GM23338 (cell line): ENCODE results near the gene PXK. TPM values are rescaled to one million over a fixed set of nuclear protein-coding genes. Genes with fewer than 3 reads are reported as not detected.

ENCODE experiments used
- ATAC-seq: fragments of 200-7000 bp; cut with Tn5 transposase; 3 replicates; pipeline ENCODE4 v1.9.1; 2020
- DNase-seq: peaks from one replicate; pipeline ENCODE4 v3.0.0-alpha.2; 2015; ENCODE audit warnings: low spot score
- H2AFZ ChIP-seq: fragments of 200-600 bp; sonication (generic); 2 replicates; pipeline ENCODE4 v1.8.0; 2016; ENCODE audit warnings: antibody characterized with exemption, mild to moderate bottlenecking, moderate library complexity
- H3F3A ChIP-seq: fragments of 200-600 bp; sonication (generic); replicated peaks from 2 replicates; pipeline ENCODE4 v1.8.0; 2017; ENCODE audit warnings: antibody characterized with exemption, mixed run types, low read depth
- H3K27ac ChIP-seq: fragments of 200-600 bp; sonication (generic); 2 replicates; pipeline ENCODE4 v1.6.1; 2016; ENCODE audit warnings: low read depth
- H3K27me3 ChIP-seq: fragments of 200-600 bp; sonication (generic); 2 replicates; pipeline ENCODE4 v1.8.0; 2016; ENCODE audit warnings: mild to moderate bottlenecking, mixed run types, moderate library complexity; ENCODE audit not compliant: insufficient read depth
- H3K36me3 ChIP-seq: fragments of 200-600 bp; sonication (generic); 2 replicates; pipeline ENCODE4 v1.8.0; 2016; ENCODE audit warnings: mild to moderate bottlenecking; ENCODE audit not compliant: insufficient read depth
- H3K4me1 ChIP-seq: fragments of 200-600 bp; sonication (generic); 2 replicates; pipeline ENCODE4 v1.8.0; 2016; ENCODE audit warnings: mild to moderate bottlenecking, moderate library complexity; ENCODE audit not compliant: insufficient read depth
- H3K4me2 ChIP-seq: fragments of 200-600 bp; sonication (generic); 2 replicates; pipeline ENCODE4 v1.7.1; 2017; ENCODE audit warnings: mixed run types
- H3K4me3 ChIP-seq: fragments of 200-600 bp; sonication (generic); 2 replicates; pipeline ENCODE4 v1.6.1; 2016; ENCODE audit warnings: mixed run types
- H3K79me2 ChIP-seq: fragments of 200-600 bp; sonication (generic); replicated peaks from 2 replicates; pipeline ENCODE4 v1.8.0; 2017; ENCODE audit warnings: mild to moderate bottlenecking; ENCODE audit not compliant: insufficient read depth
- H3K9me2 ChIP-seq: fragments of 200-600 bp; sonication (generic); 2 replicates; pipeline ENCODE4 v1.8.0; 2017; ENCODE audit not compliant: insufficient read depth
- H4K20me1 ChIP-seq: fragments of 200-600 bp; sonication (generic); replicated peaks from 2 replicates; pipeline ENCODE4 v1.8.0; 2017; ENCODE audit warnings: mild to moderate bottlenecking; ENCODE audit not compliant: insufficient read depth
- H3K27ac Mint-ChIP-seq: 2 replicates; pipeline ENCODE4 v1.8.0; 2020; ENCODE audit warnings: inconsistent platforms, mild to moderate bottlenecking, moderate library complexity, mixed read lengths
- H3K27me3 Mint-ChIP-seq: 3 replicates; pipeline ENCODE4 v1.8.0; 2022; ENCODE audit warnings: low read depth, mild to moderate bottlenecking, moderate library complexity, mixed read lengths, inconsistent platforms; ENCODE audit not compliant: insufficient read depth, poor library complexity
- H3K36me3 Mint-ChIP-seq: 3 replicates; pipeline ENCODE4 v1.8.0; 2021; ENCODE audit warnings: low read depth, mild to moderate bottlenecking, inconsistent platforms, moderate library complexity, mixed read lengths
- H3K4me1 Mint-ChIP-seq: 3 replicates; pipeline ENCODE4 v1.8.0; 2020; ENCODE audit warnings: mild to moderate bottlenecking, inconsistent platforms, mixed read lengths
- H3K4me3 Mint-ChIP-seq: 3 replicates; pipeline ENCODE4 v1.8.0; 2021; ENCODE audit warnings: moderate library complexity, mild to moderate bottlenecking, inconsistent platforms, mixed read lengths
- H3K9me3 Mint-ChIP-seq: 3 replicates; pipeline ENCODE4 v1.8.0; 2020; ENCODE audit warnings: moderate library complexity, mild to moderate bottlenecking, inconsistent platforms, mixed read lengths
- EZH2 ChIP-seq: fragments of 200-600 bp; sonication (generic); IDR thresholded peaks from one replicate; pipeline ENCODE4 v1.8.0; 2017; ENCODE audit warnings: antibody characterized with exemption, mild to moderate bottlenecking, low read depth; ENCODE audit not compliant: unreplicated experiment
- JUNB ChIP-seq: IDR thresholded peaks from one replicate; pipeline ENCODE4 v1.6.1; 2016; ENCODE audit warnings: antibody characterized with exemption; ENCODE audit not compliant: unreplicated experiment
- NANOG ChIP-seq: IDR thresholded peaks from 2 replicates; pipeline ENCODE4 v1.6.1; 2016; ENCODE audit warnings: antibody characterized with exemption, borderline replicate concordance
- POLR2AphosphoS5 ChIP-seq: IDR thresholded peaks from 2 replicates; pipeline ENCODE4 v1.6.1; 2016; ENCODE audit warnings: antibody characterized with exemption, low read depth
- ZNF114 ChIP-seq: fragments of 250-450 bp; sonication (Bioruptor Pico); IDR thresholded peaks from 2 replicates; pipeline ENCODE4 v1.5.0; 2020; ENCODE audit warnings: mild to moderate bottlenecking, moderate library complexity
- ZNF331 ChIP-seq: fragments of 250-450 bp; sonication (Bioruptor Pico); IDR thresholded peaks from 2 replicates; pipeline ENCODE4 v1.5.0; 2020; ENCODE audit warnings: low read depth, mild to moderate bottlenecking, moderate library complexity
- polyA plus RNA-seq: library from polyadenylated mRNA; unstranded; fragments of >200 nt; fragmentation: Nextera tagmentation; extraction: Ambion mirVana; gene quantifications from 2 replicates; pipeline ENCODE4 v1.2.1, GENCODE V29; 2016
- total RNA-seq: library from RNA; depleted of rRNA; stranded (reverse); fragments of >200 nt; shearing (Covaris generic); gene quantifications from 2 replicates; pipeline ENCODE4 v1.2.3, GENCODE V29; 2014
- TF ChIP-seq, protein P1 (sequence below), 2 experiments: fragments of 200-600 bp in 1 of 2; sonication (generic) in 1 of 2; conservative IDR thresholded peaks; 2 replicates each; pipeline versions ENCODE4 v1.5.1 to v1.6.1; 2016 to 2017; ENCODE audit warnings: antibody characterized with exemption in 2 of 2, low read depth in 2 of 2, mild to moderate bottlenecking in 2 of 2, moderate library complexity in 1 of 2
- TF ChIP-seq, protein P2 (sequence below): IDR thresholded peaks from 2 replicates; pipeline ENCODE4 v1.6.1; 2016; ENCODE audit warnings: antibody characterized with exemption
- TF ChIP-seq, protein P3 (sequence below): fragments of 250-450 bp; sonication (Bioruptor Pico); IDR thresholded peaks from 2 replicates; pipeline ENCODE4 v1.5.0; 2020; ENCODE audit warnings: mild to moderate bottlenecking, moderate library complexity

The PXK gene
- total and polyA plus RNA-seq, 2 experiments from 2014 or later = 6.4 to 6.5 TPM

DNA sequence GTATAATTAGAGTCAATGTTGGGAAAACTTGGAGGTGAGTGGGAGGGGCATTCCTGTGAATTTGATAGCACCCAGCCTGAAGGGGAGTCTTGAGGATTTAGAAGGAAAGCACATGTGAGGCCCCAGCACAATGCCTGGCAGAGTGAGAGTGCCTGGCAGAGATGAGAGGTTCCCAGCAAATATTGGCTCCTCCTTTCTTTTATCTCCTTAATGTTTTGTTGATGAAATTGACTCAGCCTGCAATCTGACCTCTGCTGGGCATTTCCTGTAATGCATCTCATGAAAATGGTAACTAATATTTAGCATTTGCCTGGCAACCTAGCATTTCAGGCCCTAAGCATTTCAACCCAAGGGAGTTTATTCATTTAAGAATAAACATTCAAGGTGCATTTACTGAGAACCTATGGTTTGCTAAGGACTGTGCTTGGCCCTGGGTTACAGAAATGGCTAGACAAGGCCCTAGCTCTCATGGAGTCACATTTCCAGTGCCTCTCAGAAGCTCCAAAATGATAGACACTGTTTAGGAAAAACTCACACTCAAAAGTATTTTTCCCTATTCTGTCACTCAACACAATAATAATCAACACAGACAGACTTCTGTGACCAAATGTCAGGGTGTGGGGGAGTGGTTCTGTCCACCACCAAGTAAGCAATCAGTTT is 82.0 kb downstream of the PXK start:
- Histone ChIP-seq H3K9me2 (no peaks in the 10 kb centered on the region), H3K4me1 (no peaks in the 10 kb centered on the region; the same call in 1 of the 2 replicates), H3K27me3 (no peaks in the 10 kb centered on the region), H4K20me1 (no peaks in the 10 kb centered on the region; the same call in 1 of the 2 replicates), H2AFZ (no peak overlapping the region), H3K79me2 (no peaks in the 10 kb centered on the region), H3K27ac (no peak overlapping the region), H3K4me3 (no peak overlapping the region), H3F3A (no peaks in the 10 kb centered on the region), H3K4me2 (no peak overlapping the region), H3K36me3 (no peaks in the 10 kb centered on the region)
- H3K27ac Mint-ChIP-seq = peak overlapping the region; percentile 16; the same call in 1 of the 2 replicates
- TF ChIP-seq, protein P1, sequence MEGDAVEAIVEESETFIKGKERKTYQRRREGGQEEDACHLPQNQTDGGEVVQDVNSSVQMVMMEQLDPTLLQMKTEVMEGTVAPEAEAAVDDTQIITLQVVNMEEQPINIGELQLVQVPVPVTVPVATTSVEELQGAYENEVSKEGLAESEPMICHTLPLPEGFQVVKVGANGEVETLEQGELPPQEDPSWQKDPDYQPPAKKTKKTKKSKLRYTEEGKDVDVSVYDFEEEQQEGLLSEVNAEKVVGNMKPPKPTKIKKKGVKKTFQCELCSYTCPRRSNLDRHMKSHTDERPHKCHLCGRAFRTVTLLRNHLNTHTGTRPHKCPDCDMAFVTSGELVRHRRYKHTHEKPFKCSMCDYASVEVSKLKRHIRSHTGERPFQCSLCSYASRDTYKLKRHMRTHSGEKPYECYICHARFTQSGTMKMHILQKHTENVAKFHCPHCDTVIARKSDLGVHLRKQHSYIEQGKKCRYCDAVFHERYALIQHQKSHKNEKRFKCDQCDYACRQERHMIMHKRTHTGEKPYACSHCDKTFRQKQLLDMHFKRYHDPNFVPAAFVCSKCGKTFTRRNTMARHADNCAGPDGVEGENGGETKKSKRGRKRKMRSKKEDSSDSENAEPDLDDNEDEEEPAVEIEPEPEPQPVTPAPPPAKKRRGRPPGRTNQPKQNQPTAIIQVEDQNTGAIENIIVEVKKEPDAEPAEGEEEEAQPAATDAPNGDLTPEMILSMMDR (conservative IDR thresholded peaks at IDR 0.05; ENCODE audit: low read depth in 2 of 2) = peak; percentile 74 to 80
- no peak for TF ChIP-seq JUNB
- peaks cover 23% of the 10 kb centered on the region for H3K4me1 Mint-ChIP-seq
- H3K9me3 Mint-ChIP-seq = no peaks in the 10 kb centered on the region
- no peak overlapping the region for H3K4me3 Mint-ChIP-seq
- DNase-seq (peak; percentile 80), ATAC-seq (peak; percentile 68)
- no peaks in the 10 kb centered on the region for H3K36me3 Mint-ChIP-seq
- H3K27me3 Mint-ChIP-seq = peaks cover 8% of the 10 kb centered on the region

DNA sequence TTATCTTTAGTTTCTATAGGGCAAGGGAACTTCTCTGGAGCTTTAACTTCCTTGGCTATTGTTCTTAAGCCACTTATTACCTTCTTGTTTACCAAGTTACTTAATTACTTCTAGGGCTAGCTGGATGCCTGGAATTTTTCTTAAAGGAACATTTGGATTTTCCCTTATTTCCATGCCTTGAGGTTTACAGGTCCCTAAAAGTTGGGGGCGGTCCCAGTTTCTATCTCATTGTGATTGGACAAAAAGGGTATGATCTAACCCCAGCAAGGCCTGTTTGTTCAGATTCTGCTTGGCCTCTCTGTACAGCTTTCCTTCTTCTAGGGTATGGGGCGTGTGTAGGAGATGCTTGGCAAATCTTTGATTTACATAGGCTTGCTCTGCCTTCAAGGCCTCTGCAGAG is 83.5 kb downstream of the PXK start:
- no peak overlapping the region for H3K27ac ChIP-seq
- ATAC-seq = no peak; the same call in 2 of the 3 replicates
- H3K9me2 ChIP-seq = no peaks in the 10 kb centered on the region
- peak; percentile 51 for DNase-seq
- Mint-ChIP-seq H3K9me3 (no peaks in the 10 kb centered on the region), H3K4me3 (no peak overlapping the region), H3K4me1 (peaks cover 23% of the 10 kb centered on the region), H3K27me3 (peaks cover 5% of the 10 kb centered on the region), H3K27ac (no peak overlapping the region), H3K36me3 (no peaks in the 10 kb centered on the region)
- no peak overlapping the region for H2AFZ ChIP-seq
- no peak overlapping the region for H3K4me3 ChIP-seq
- H3K4me2 ChIP-seq = no peak overlapping the region
- no peaks in the 10 kb centered on the region for H3K79me2 ChIP-seq
- H4K20me1 ChIP-seq = no peaks in the 10 kb centered on the region; the same call in none of the 2 replicates
- no peaks in the 10 kb centered on the region; the same call in 1 of the 2 replicates for H3K4me1 ChIP-seq
- H3F3A ChIP-seq = no peaks in the 10 kb centered on the region
- H3K27me3 ChIP-seq = no peaks in the 10 kb centered on the region
- no peaks in the 10 kb centered on the region for H3K36me3 ChIP-seq
- TF ChIP-seq POLR2AphosphoS5 (no peak), JUNB (no peak), ZNF114 (CRISPR knock-in tag) (no peak), EZH2 (no peak), NANOG (no peak), ZNF331 (no peak)
- TF ChIP-seq, protein P1 (conservative IDR thresholded peaks at IDR 0.05; ENCODE audit: low read depth in 2 of 2) = no peak
- TF ChIP-seq, protein P2, sequence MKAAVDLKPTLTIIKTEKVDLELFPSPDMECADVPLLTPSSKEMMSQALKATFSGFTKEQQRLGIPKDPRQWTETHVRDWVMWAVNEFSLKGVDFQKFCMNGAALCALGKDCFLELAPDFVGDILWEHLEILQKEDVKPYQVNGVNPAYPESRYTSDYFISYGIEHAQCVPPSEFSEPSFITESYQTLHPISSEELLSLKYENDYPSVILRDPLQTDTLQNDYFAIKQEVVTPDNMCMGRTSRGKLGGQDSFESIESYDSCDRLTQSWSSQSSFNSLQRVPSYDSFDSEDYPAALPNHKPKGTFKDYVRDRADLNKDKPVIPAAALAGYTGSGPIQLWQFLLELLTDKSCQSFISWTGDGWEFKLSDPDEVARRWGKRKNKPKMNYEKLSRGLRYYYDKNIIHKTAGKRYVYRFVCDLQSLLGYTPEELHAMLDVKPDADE = no peak
- TF ChIP-seq, protein P3, sequence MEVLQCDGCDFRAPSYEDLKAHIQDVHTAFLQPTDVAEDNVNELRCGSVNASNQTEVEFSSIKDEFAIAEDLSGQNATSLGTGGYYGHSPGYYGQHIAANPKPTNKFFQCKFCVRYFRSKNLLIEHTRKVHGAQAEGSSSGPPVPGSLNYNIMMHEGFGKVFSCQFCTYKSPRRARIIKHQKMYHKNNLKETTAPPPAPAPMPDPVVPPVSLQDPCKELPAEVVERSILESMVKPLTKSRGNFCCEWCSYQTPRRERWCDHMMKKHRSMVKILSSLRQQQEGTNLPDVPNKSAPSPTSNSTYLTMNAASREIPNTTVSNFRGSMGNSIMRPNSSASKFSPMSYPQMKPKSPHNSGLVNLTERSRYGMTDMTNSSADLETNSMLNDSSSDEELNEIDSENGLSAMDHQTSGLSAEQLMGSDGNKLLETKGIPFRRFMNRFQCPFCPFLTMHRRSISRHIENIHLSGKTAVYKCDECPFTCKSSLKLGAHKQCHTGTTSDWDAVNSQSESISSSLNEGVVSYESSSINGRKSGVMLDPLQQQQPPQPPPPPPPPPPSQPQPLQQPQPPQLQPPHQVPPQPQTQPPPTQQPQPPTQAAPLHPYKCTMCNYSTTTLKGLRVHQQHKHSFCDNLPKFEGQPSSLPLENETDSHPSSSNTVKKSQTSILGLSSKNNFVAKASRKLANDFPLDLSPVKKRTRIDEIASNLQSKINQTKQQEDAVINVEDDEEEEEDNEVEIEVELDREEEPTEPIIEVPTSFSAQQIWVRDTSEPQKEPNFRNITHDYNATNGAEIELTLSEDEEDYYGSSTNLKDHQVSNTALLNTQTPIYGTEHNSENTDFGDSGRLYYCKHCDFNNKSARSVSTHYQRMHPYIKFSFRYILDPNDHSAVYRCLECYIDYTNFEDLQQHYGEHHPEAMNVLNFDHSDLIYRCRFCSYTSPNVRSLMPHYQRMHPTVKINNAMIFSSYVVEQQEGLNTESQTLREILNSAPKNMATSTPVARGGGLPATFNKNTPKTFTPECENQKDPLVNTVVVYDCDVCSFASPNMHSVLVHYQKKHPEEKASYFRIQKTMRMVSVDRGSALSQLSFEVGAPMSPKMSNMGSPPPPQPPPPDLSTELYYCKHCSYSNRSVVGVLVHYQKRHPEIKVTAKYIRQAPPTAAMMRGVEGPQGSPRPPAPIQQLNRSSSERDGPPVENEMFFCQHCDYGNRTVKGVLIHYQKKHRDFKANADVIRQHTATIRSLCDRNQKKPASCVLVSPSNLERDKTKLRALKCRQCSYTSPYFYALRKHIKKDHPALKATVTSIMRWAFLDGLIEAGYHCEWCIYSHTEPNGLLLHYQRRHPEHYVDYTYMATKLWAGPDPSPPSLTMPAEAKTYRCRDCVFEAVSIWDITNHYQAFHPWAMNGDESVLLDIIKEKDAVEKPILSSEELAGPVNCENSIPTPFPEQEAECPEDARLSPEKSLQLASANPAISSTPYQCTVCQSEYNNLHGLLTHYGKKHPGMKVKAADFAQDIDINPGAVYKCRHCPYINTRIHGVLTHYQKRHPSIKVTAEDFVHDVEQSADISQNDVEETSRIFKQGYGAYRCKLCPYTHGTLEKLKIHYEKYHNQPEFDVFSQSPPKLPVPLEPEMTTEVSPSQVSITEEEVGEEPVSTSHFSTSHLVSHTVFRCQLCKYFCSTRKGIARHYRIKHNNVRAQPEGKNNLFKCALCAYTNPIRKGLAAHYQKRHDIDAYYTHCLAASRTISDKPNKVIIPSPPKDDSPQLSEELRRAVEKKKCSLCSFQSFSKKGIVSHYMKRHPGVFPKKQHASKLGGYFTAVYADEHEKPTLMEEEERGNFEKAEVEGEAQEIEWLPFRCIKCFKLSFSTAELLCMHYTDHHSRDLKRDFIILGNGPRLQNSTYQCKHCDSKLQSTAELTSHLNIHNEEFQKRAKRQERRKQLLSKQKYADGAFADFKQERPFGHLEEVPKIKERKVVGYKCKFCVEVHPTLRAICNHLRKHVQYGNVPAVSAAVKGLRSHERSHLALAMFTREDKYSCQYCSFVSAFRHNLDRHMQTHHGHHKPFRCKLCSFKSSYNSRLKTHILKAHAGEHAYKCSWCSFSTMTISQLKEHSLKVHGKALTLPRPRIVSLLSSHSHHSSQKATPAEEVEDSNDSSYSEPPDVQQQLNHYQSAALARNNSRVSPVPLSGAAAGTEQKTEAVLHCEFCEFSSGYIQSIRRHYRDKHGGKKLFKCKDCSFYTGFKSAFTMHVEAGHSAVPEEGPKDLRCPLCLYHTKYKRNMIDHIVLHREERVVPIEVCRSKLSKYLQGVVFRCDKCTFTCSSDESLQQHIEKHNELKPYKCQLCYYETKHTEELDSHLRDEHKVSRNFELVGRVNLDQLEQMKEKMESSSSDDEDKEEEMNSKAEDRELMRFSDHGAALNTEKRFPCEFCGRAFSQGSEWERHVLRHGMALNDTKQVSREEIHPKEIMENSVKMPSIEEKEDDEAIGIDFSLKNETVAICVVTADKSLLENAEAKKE = no peak
